GM19463 (cell line): Measurements from ENCODE around the gene STRA8.

Source experiments
- ATAC-seq: cut with Tn5 transposase; IDR thresholded peaks from one replicate; pipeline ENCODE4 v1.9.1; 2021; ENCODE audit warnings: mild to moderate bottlenecking, moderate library complexity; ENCODE audit not compliant: unreplicated experiment

Gene STRA8

DNA sequence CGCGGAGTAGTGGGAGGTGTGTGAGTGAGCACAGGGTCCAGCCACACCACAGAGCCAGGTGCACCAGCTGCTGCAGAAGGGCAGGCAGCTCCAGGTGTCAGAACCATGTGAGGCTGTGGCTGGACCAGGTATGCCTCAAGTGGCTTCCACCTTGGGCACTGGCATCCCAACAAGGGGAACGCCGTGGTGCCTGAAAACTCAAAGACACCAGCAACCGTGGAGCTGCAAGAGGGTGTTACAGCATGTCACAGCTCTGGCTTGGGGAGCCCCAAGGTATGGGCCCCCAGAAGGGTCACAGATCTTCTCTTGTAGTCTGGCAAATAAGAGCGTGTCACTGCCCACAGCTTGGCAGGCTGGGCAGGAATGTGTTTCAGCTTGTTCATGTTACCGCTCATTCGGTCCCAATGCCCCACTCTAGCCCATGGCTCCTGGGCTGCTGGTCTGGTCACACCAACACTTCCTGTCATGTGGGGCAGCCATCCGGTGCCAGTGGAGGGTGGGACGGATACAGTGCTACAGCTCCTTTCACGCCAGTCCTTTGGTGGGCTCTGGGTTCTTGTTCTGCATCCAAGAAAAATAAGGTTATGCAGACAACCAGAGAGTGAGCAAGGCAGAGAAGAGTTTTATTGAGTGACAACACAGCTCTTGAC is 29.8 kb downstream of the STRA8 start:
- ATAC-seq, result no peak

DNA sequence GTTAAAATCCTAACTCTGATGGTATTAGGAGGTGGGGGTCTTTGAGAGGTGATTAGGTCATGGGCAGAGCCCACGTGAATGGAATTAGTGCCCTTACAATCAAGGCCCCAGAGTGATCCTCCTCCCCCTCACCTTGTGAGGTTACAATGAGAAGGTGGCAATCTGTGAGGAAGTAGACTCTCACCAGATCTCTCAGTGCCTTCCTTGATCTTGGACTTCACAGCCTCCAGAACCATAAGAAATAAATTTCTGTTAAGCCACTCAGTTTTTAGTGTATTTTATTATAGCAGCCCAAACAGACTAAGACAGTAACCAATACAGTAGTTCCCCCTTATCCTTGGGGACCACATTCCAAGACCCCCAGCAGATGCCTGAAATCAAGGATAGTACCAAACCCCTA is 32.0 kb downstream of the STRA8 start:
- no peak for ATAC-seq

DNA sequence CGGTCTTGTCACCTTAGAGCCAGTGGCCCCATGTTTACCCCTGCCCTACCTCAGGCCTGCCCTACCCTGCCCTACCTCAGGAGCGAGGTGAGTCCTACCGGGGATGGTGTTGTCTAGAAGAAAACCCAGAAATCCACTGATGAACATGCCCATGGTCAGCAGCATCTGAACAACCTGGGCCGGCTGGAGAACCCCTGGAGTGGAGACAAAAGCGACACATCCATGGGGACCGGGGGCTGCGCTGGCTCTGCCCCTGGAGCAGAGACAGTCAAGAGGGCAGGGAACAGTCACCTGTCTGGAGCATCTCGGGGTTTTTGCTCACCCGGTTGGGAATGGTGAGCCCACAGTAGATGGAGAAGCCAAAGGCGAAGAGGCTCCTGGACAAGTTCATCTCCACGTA is 36.3 kb downstream of the STRA8 start:
- ATAC-seq, result no peak

DNA sequence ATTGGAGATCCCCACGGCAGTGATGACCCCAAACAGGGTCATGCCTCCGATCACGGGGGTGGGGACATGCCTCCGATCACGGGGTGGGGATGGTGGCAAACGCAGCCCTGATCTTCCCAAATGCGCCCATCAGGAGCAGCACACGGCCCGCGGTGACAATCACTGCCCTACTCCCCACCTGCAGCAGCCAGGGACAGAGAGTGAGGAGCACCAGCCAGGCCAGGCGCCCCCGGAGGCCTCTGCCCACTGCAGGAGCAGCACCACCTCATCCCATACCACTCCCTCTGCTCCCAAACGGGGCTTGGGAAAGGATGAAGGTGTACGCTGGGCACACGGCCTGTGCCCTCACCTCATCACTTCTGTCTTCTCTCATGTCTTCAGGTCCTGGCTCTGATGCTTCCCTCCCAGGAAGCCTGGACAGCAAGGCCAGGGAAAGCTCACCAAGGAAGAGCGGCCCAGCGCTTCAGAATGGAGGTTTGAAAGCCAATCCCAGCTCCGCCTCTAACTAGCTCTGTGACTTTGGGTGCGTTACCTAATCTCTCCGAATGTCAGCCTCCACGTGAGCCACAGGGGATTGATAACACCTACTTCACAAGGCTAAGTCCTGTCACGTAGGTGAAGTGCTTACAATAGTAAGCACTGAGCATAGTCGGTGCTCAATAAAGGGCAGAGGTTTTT is 37.1 kb downstream of the STRA8 start:
- ATAC-seq, result no peak

DNA sequence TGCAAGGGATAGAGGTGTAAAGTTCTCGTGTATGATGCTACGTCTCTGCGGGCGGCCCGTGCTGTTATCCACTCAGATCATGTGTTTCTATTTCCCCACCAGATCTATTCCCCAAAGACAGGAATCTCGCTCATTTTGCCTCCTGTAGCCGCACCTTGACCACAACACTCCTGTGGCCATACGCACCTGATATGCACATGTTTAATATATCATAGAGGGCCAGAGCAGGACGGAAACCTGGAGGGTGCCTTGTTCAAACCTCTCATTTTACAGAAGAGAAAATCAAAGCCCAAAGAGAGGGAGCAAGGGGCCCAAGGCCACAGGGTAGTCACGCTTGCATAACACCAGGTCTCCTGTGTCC is 37.6 kb downstream of the STRA8 start:
- ATAC-seq, result no peak

DNA sequence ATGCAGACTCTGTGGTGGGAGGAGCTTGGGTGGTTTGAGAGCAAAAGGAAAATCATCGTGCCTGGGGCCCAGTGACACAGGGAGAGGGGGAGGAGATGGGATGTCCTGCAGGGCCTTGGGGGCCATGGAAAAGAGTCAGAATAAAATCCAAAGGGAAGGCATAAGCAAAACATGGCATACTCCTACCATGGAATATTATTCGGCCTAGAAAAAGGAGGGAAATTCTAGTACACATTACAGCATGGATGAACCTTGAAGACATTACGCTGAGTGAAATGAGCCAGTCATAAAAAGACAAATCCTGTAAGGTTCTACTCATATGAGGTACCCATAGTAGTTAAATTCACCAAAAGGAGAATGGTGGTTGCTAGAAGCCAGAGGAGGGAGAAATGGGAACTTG is 38.7 kb downstream of the STRA8 start:
- no peak for ATAC-seq

DNA sequence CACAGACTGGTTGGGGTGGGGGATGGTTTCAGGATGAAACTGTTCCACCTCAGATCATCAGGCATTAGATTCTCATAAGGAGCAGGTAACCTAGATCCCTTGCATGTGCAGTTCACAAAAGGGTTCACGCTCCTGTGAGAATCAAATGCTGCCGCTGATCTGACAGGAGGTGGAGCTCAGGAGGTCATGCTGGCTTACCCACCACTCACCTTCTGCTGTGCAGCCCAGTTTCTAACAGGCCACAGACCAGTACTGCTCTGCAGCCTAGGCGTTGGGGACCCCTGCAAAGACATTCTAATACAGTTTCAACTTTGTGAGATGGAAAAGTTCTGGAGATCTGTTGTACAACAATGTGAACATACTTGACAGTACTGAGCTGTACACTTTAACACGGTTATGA is 39.9 kb downstream of the STRA8 start:
- no peak for ATAC-seq

DNA sequence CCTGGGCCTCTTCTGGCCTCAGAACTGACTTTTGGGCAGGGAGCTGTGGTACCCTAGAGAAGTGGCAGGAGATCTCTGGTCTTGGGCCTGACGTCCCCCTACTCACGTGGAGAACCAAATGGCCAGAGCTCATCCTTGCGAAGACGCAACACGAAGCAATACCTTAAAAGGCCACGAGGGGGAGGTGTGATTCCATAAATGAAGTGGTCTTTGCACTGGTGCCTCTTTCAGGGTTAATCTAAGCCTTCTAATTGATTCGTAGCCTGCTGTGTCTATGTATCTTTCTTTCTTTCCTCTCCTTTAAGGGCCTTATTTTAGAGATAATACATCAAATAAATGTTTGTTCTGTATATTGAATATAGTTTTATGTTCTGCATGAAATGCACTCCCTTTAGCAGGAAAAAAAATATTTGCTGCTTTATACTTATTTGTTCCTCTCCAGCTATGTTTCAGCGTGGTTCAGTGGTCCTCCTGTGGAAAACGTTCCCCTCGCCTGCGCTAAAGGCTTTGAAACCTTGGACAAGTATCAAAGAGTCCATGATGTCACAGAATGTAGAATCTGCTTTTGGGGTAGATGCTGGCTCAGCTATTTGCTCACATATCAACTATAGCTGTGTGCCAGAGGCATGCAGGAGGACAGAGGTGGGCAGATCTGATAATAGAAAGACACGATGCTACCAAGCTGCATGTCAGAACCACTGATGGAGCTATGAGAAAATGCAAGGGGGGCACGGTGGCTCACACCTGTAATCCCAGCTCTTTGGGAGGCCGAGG is 41.0 kb downstream of the STRA8 start:
- ATAC-seq, result peak; percentile 82

DNA sequence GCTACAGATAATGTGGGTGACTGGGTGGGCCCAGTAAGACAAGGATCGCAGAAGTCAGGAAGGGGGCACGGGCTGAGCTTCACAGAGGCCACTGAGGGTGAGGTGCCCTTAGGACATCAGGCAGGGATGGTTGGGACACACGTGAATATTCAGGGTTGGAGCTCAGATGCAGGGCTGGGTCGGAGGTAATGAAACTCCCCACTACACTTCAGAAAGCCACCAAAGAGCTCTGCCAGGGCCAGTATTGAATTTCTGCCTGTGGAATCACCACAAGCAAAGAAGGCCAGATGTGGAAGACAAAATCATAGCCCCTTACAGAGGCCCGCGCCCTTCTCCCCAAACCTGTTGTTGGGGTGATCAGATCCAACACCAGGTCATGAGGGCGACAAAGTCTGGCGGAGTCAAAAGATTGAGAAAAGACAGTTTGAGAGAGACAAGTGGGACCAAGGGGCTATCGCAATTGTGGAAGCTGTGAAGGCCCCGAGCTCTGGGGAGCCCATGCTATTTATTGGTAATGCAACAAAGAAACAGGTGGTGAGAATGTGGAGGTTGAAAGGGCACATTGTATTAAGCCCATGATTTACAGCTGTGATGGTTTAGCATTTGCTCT is 42.4 kb downstream of the STRA8 start:
- ATAC-seq, result no peak

DNA sequence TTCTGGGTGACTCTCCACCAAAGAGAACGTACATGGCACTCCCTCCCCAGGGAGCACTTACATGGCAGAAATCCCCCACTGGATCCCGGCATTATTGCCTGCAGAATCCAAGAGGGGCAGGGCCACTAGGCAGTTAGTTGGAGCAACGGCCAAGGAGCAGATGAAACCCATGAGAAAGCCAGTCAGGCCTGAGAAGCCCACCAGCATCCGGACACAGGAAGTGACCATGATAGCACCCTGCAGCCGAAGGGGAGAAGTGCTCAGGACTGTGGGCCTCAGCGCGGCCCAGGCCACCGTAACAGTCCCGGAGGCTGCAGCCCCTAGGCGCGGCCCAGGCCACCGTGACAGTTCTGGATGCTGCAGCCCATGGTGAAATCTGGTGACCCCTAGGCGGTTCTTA is 43.5 kb downstream of the STRA8 start:
- no peak for ATAC-seq

DNA sequence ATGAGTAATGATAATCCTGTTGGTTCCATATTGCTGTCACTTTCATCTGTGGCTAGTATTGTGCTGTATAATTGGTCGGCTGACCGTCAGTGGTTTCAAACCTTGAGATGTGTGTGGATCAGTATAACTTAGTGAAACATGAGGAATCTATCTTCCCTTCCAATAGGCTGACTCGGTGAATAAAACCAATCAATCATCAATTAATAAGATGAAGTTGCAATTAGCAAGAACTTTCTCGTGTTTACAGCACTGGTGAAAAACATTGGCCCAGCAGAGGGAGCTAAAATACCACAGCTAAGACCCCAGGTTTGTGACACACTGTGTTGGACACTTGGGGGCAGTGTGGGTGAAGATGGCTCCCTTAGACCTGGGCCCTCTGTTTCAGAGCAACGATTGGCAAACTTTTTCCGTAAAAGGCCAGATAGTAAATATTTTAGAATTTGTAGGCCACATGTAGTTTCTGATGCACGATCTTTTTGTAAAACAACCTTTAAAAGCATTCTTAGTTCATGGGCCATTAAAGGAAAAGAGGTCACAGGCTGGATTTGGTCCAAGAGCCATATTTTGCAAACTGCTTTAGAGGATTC is 47.8 kb downstream of the STRA8 start:
- ATAC-seq, result peak; percentile 99

DNA sequence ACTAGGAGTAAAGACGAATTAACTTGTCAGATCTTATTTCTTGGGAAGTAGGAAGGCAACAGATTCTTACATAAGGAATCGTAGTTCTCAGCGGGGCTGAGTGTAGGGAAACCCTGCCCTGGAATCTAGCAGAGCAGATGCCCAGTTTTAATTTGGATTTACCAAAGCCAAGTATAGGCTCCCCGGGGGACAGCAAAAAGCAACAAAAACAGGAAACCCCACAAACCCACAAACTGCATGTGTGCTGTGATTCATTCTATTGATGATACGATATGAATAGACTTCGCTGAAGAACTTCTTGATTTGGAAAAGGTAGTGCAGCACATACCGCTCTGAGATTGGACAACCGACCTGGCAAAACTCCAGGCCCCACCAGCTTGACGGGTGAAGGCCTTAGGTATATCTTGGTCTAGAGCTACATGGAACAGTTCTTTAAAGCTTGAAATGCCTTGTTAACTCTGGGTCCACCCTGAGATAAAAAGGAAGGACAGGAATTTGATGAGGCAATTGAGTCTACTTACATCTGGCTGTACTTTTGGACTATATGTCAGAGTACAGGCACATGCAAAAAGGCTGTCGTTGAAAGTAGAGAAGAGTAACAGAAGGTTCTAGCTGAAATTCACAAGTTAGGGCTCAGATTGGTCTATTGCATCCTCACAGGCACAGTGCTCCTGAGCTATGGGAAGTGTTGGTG is 49.1 kb downstream of the STRA8 start:
- no peak for ATAC-seq

DNA sequence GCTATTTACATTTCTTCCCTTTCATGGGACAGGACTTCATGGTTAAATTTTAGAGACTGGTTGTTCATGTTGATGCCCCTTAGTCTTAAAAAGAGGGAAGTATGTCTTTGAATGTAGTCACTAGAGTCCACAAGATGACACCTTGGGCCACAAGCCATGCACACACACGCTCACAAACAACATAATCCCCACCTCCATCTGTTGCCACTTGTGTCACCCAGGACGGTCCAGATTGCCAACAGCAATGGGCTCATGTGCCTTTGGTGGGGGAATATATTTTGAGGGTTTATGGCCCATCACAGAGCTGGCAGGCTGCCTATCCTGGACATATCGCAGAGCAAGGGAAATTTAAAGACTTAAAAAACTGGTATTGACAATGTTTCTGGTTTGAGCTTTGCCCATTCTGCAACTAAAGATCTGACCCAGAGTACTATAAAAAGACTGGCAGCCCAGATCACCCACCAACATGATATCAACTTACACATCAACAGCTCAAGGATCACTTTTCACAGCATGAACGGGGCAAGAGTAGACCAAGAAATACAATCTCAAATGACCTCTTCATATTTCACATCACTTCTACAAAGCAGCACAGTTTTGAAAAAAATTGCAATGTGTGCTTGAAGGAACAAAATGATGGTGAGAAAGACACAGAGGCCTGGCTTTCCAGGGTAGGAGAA is 50.5 kb downstream of the STRA8 start:
- ATAC-seq, result no peak

DNA sequence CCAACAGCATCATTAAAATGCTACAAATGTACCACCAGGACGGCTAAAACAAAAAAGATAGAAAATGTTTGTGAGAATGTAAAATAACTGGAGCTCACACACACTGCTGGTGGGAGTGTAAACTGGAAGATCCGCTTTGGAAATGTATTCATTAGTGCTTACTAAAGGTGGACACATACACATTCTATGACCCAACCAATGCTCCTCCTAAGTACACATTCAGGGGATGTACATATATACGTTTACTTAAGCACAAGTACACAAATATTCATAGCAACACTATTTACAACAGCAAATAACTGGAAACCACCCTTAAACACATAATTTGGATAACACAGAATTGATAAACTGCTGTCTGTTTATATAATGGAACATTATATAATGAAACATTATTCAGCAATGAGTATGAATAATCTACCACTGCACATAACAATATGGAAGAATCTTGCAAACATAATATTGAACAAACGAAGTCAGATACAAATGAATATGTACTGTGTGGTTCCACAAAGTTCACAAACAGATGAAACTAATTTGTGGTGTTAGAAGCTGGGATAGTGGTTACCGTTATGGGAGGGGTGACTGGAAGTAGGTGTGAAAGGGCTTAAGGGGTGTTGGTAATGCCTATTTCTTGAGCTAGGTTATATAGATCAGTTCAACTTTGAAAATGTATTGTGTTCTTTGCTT is 52.1 kb downstream of the STRA8 start:
- ATAC-seq, result no peak

DNA sequence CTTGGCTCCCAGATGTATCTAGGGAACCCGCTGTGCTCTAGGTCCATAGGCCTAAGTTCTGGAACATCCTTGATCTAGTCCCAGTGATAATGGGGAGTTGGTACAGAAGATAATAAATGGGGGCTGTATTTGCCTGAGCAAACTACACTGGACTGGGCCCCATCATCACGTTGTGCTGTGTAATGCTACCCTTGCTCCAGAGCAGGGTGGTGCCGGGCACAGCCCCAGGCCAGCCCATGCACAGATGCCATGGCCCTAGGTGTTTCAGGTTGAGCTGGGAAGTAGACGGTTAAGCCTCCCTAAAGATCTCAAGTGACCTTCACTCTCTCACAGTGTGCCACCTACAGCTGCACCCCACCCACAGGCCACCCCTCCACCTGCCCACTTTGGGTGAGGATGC is 53.2 kb downstream of the STRA8 start:
- no peak for ATAC-seq

DNA sequence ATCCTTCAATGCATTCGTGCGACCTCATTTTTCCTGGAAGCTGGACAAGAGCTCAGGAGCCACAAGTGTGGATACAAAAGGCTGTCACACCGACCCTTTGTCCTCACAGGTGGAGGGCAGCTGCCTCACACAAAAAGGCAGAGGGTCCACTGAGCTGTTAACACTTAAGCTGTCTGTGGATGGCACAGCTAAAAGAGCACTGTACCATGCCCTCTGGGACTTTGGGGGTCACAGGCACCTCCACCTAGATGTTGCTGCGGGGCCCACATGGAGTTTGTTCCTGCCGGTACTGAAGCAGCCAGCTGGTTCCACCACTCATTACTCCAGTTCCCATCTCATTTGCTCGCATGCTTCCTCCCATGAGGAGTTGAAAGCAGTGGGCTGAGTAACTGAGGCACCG is 57.0 kb downstream of the STRA8 start:
- no peak for ATAC-seq

DNA sequence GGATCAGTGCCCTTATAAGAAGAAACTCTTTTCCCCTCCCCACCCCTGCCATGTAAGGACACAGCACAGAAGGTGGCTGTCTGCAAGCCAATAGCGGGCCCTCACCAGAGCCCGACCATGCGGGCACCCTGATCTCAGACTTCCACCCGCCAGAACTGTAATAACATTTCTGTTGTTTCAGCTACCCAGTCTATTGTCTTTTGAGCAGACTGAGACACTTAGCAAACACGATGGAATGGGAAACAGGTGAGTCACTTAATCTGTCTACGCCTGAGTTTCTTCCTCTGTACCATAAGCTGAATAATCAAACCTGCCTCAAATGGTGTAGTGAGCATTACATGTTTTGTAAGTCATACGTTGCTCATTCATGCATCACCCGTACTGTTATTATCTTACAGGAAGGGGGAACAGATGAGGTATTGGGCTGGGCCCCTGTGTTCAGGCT is 58.2 kb downstream of the STRA8 start:
- no peak for ATAC-seq

DNA sequence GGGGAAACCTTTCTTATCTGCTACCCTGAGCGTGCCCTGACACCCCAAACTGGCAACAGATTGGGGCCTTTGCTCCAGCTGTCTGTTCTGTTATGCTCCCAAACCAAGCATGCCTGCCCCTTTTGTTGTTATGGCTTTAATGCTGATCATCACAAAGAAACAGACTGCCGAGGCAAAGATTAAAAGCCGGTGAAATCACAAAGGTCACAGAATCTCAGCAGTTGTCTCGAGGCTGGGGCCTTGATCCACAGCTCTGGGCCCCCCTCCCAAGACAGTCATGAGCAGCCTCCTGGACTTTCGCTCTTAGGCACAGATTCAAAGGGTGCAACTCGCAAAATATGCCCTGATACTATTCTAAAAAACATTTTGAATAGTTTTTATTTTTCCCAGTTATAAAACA is 65.6 kb downstream of the STRA8 start:
- no peak for ATAC-seq

DNA sequence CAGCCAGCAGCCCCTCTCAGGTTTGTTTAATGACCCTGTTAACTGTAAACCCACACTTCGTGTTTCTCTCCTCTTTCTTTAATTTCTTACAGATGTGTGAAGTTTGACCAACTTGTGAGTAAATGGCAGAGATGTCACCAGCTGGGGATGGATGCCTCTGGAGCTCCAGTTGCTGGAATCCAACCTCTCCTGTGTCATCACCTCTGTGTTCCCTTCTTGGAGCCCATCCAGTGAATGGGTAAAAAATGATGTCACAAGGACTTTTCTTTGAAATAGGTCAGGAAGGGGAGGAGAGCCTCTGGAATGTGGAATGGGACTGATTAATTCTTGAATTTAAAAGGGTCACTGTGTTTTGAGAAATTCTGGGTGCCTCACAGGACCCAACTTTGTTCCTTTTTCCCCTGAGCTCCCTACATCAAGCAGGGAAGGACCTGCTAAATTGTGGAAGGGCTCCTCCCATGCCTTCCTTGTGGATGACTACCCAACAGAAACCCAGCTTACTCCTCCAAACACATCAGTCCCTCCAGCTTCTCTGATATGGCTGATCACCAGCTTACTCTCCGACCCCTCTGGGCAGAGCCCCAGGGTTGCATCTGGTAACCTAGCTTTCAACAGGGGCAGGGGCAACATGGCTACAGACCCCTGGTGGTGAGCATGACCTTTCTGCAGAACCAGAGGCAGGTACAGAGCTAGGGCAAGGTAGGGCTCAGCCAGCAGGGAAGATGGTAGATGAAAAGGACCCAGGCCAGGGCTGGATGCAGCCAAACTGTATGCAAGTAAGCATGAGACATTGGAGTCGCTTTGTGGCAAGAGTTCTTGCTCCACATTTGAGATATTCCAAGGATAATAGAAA is 67.5 kb downstream of the STRA8 start:
- no peak for ATAC-seq
